K562 (cell line): ENCODE data around the gene PCNX3. TPM values are rescaled to one million over a fixed set of nuclear protein-coding genes. Genes with fewer than 3 reads are reported as not detected.

ENCODE experiments used
- ARID2 ChIP-seq: fragments of 450-650 bp; IDR thresholded peaks from 2 replicates; pipeline ENCODE4 v1.6.1; 2017; ENCODE audit warnings: antibody characterized with exemption, mild to moderate bottlenecking
- BHLHE40 ChIP-seq: IDR thresholded peaks from 2 replicates; pipeline ENCODE4 v1.6.1; 2011; ENCODE audit warnings: low read length, improper control_type of control experiment
- FOS ChIP-seq: IDR thresholded peaks from 3 replicates; pipeline ENCODE4 v1.6.1; 2011; ENCODE audit not compliant: insufficient read length; ENCODE audit errors: extremely low read depth
- HEY1 ChIP-seq: fragments of 250-450 bp; sonication (Bioruptor Pico); IDR thresholded peaks from 2 replicates; pipeline ENCODE4 v1.5.0; 2020; ENCODE audit warnings: mild to moderate bottlenecking, moderate library complexity, borderline replicate concordance
- HNRNPUL1 ChIP-seq: fragments of 200-400 bp; formaldehyde crosslinking; IDR thresholded peaks from 2 replicates; pipeline ENCODE4 v1.6.1; 2017; ENCODE audit warnings: low read length
- NCOR1 ChIP-seq: fragments of 450-650 bp; IDR thresholded peaks from 2 replicates; pipeline ENCODE4 v1.6.1; 2016; ENCODE audit warnings: mild to moderate bottlenecking, moderate library complexity
- NR2C2 ChIP-seq, 2 experiments: fragments of 200-800 bp in 1 of 2; sonication (Bioruptor generic) in 1 of 2; sonication (generic) in 1 of 2; formaldehyde crosslinking in 1 of 2; IDR thresholded peaks; 2 replicates each; pipeline versions ENCODE4 v1.6.1 to v1.8.0; 2016 to 2022; ENCODE audit warnings: mild to moderate bottlenecking in 1 of 2, missing compliant biosample characterization in 1 of 2, missing genetic modification characterization in 1 of 2, missing genetic modification reagents in 1 of 2
- SNAPC5 ChIP-seq: fragments of 250-450 bp; sonication (Bioruptor Pico); IDR thresholded peaks from 2 replicates; pipeline ENCODE4 v1.8.0; 2021; ENCODE audit warnings: moderate library complexity, mild to moderate bottlenecking, inconsistent platforms
- ZNF23 ChIP-seq: fragments of 250-450 bp; sonication (Bioruptor Pico); IDR thresholded peaks from 2 replicates; pipeline ENCODE4 v1.4.0; 2020; ENCODE audit warnings: mild to moderate bottlenecking
- ZNF282 ChIP-seq: sonication (generic); formaldehyde crosslinking; IDR thresholded peaks from 2 replicates; pipeline ENCODE4 v1.8.1; 2023; ENCODE audit warnings: missing genetic modification reagents
- ZNF316 ChIP-seq: fragments of 450-650 bp; IDR thresholded peaks from 2 replicates; pipeline ENCODE4 v1.6.1; 2016
- polyA plus RNA-seq, 8 experiments: library from polyadenylated mRNA; depleted of rRNA in 4 of 8; stranded (reverse) in 5 of 8; unstranded in 3 of 8; fragments of >200 nt; fragmentation: Nextera tagmentation in 2 of 8; fragmentation: Illumina TruSeq in 1 of 8; extraction: Ambion mirVana in 2 of 8; extraction: Trizol in 1 of 8; gene quantifications; 2 replicates each; pipeline versions ENCODE4 v1.2.1 to v1.2.3, GENCODE V29; 2011 to 2014; ENCODE audit warnings: inconsistent platforms in 1 of 8, missing spikeins in 1 of 8
- total RNA-seq, 7 experiments: library from RNA; depleted of rRNA in 6 of 7; stranded (reverse); fragments of >200 nt in 6 of 7; fragmentation: Illumina TruSeq in 2 of 7; extraction: Trizol in 2 of 7; gene quantifications; 2 replicates each; pipeline versions ENCODE4 v1.2.1 to v1.2.3, GENCODE V29; 2011 to 2021; ENCODE audit warnings: low replicate concordance in 1 of 7
- TF ChIP-seq, protein P1 (sequence below): fragments of 450-650 bp; IDR thresholded peaks from 2 replicates; pipeline ENCODE4 v1.6.1; 2016; ENCODE audit warnings: mild to moderate bottlenecking, moderate library complexity
- TF ChIP-seq, protein P2 (sequence below): IDR thresholded peaks from 2 replicates; pipeline ENCODE4 v1.6.1; 2011; ENCODE audit not compliant: insufficient read length; ENCODE audit errors: extremely low read depth
- TF ChIP-seq, protein P3 (sequence below): fragments of 250-450 bp; sonication (Bioruptor Pico); IDR thresholded peaks from 2 replicates; pipeline ENCODE4 v1.8.0; 2022; ENCODE audit warnings: moderate library complexity, mild to moderate bottlenecking, inconsistent platforms

The PCNX3 gene
- total and polyA plus RNA-seq, 9 of the 15 experiments (the other 6 are each of a cell fraction or from before 2014, with no cell fraction given): 0.11 to 47.8 (median 12.8) TPM

DNA sequence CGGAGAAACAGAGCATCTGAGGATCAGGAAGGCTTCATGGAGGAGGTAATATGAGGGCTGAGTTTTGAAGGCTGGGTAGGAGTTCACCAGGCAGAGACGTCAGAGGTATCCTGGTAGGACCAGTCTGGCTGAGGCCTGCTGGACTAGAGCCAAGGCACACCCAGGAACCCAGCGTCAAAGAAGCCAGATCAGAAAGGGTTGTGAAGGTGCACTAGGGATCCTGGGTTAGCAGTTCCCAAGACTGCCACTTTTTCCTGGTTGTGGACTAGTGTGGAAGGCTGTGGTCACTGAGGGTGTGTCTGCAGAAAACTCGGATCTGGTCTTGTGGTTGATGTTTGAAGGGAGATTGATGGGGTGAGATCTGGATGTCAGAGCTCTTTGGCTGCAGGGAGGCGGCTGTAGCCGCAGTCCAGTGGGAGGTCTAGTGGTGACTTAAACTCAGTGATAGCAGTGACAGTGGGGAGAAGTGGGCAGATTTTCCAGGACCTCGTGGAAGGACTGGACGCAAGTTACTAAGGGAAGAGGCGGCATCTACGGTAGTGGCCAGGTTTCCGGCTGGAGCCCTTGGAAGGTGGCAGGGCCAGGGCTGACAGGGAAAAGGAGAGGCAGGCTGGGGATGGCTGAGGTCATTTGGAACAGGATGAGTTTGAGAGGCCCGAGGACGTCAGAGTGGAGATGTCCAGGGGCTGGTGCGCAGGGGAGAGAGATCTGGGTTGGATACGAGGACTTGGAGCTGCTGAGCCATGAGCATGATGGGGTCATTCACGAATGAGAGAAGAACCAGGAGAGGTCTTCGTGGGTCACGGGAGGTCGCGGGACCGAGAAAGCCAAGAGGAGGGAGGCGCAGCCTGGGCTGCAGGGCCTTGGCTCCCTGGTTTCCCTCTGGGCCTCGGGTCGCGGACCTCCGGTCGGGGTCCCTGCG is 36.3 kb downstream of the PCNX3 start (continued):
- TF ChIP-seq HEY1 (CRISPR knock-in tag) (no peak), SNAPC5 (CRISPR knock-in tag) (no peak), HNRNPUL1 (no peak), ARID2 (no peak), BHLHE40 (no peak), ZNF316 (no peak), NR2C2 (CRISPR knock-in tag; IDR thresholded peaks at IDR 0.05) (no peak), NR2C2 (tag; IDR thresholded peaks at IDR 0.05) (no peak), ZNF282 (CRISPR knock-in tag) (peak; percentile 61; the same call in 1 of the 2 replicates), FOS (no peak), NCOR1 (no peak), ZNF23 (CRISPR knock-in tag) (no peak)
- TF ChIP-seq, protein P1, sequence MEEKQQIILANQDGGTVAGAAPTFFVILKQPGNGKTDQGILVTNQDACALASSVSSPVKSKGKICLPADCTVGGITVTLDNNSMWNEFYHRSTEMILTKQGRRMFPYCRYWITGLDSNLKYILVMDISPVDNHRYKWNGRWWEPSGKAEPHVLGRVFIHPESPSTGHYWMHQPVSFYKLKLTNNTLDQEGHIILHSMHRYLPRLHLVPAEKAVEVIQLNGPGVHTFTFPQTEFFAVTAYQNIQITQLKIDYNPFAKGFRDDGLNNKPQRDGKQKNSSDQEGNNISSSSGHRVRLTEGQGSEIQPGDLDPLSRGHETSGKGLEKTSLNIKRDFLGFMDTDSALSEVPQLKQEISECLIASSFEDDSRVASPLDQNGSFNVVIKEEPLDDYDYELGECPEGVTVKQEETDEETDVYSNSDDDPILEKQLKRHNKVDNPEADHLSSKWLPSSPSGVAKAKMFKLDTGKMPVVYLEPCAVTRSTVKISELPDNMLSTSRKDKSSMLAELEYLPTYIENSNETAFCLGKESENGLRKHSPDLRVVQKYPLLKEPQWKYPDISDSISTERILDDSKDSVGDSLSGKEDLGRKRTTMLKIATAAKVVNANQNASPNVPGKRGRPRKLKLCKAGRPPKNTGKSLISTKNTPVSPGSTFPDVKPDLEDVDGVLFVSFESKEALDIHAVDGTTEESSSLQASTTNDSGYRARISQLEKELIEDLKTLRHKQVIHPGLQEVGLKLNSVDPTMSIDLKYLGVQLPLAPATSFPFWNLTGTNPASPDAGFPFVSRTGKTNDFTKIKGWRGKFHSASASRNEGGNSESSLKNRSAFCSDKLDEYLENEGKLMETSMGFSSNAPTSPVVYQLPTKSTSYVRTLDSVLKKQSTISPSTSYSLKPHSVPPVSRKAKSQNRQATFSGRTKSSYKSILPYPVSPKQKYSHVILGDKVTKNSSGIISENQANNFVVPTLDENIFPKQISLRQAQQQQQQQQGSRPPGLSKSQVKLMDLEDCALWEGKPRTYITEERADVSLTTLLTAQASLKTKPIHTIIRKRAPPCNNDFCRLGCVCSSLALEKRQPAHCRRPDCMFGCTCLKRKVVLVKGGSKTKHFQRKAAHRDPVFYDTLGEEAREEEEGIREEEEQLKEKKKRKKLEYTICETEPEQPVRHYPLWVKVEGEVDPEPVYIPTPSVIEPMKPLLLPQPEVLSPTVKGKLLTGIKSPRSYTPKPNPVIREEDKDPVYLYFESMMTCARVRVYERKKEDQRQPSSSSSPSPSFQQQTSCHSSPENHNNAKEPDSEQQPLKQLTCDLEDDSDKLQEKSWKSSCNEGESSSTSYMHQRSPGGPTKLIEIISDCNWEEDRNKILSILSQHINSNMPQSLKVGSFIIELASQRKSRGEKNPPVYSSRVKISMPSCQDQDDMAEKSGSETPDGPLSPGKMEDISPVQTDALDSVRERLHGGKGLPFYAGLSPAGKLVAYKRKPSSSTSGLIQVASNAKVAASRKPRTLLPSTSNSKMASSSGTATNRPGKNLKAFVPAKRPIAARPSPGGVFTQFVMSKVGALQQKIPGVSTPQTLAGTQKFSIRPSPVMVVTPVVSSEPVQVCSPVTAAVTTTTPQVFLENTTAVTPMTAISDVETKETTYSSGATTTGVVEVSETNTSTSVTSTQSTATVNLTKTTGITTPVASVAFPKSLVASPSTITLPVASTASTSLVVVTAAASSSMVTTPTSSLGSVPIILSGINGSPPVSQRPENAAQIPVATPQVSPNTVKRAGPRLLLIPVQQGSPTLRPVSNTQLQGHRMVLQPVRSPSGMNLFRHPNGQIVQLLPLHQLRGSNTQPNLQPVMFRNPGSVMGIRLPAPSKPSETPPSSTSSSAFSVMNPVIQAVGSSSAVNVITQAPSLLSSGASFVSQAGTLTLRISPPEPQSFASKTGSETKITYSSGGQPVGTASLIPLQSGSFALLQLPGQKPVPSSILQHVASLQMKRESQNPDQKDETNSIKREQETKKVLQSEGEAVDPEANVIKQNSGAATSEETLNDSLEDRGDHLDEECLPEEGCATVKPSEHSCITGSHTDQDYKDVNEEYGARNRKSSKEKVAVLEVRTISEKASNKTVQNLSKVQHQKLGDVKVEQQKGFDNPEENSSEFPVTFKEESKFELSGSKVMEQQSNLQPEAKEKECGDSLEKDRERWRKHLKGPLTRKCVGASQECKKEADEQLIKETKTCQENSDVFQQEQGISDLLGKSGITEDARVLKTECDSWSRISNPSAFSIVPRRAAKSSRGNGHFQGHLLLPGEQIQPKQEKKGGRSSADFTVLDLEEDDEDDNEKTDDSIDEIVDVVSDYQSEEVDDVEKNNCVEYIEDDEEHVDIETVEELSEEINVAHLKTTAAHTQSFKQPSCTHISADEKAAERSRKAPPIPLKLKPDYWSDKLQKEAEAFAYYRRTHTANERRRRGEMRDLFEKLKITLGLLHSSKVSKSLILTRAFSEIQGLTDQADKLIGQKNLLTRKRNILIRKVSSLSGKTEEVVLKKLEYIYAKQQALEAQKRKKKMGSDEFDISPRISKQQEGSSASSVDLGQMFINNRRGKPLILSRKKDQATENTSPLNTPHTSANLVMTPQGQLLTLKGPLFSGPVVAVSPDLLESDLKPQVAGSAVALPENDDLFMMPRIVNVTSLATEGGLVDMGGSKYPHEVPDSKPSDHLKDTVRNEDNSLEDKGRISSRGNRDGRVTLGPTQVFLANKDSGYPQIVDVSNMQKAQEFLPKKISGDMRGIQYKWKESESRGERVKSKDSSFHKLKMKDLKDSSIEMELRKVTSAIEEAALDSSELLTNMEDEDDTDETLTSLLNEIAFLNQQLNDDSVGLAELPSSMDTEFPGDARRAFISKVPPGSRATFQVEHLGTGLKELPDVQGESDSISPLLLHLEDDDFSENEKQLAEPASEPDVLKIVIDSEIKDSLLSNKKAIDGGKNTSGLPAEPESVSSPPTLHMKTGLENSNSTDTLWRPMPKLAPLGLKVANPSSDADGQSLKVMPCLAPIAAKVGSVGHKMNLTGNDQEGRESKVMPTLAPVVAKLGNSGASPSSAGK: no peak
- TF ChIP-seq, protein P2, sequence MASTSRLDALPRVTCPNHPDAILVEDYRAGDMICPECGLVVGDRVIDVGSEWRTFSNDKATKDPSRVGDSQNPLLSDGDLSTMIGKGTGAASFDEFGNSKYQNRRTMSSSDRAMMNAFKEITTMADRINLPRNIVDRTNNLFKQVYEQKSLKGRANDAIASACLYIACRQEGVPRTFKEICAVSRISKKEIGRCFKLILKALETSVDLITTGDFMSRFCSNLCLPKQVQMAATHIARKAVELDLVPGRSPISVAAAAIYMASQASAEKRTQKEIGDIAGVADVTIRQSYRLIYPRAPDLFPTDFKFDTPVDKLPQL: no peak
- TF ChIP-seq, protein P3, sequence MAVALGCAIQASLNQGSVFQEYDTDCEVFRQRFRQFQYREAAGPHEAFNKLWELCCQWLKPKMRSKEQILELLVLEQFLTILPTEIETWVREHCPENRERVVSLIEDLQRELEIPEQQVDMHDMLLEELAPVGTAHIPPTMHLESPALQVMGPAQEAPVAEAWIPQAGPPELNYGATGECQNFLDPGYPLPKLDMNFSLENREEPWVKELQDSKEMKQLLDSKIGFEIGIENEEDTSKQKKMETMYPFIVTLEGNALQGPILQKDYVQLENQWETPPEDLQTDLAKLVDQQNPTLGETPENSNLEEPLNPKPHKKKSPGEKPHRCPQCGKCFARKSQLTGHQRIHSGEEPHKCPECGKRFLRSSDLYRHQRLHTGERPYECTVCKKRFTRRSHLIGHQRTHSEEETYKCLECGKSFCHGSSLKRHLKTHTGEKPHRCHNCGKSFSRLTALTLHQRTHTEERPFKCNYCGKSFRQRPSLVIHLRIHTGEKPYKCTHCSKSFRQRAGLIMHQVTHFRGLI (CRISPR knock-in tag): no peak
